D721Med (cell line): Measurements from ENCODE around the gene PTPN5.

Experiments
- DNase-seq: peaks from one replicate; pipeline ENCODE4 v3.0.0; 2011; ENCODE audit warnings: low spot score; ENCODE audit not compliant: insufficient read length
- FAIRE-seq: peaks from 2 replicates; lab custom pipeline; 2011; peaks lifted over from hg19 to GRCh38; lab: Jason Lieb, UNC
- TF ChIP-seq, protein P1 (sequence below): IDR thresholded peaks from 2 replicates; pipeline ENCODE4 v1.5.1; 2012; ENCODE audit warnings: mild to moderate bottlenecking, control low read depth; ENCODE audit not compliant: insufficient read depth; ENCODE audit errors: missing control alignments

The PTPN5 gene

GRCh38 chr11:18766015-18766414, 25.6 kb downstream of the PTPN5 start:
- DNase-seq: no peak
- FAIRE-seq: no peak
- TF ChIP-seq, protein P1, sequence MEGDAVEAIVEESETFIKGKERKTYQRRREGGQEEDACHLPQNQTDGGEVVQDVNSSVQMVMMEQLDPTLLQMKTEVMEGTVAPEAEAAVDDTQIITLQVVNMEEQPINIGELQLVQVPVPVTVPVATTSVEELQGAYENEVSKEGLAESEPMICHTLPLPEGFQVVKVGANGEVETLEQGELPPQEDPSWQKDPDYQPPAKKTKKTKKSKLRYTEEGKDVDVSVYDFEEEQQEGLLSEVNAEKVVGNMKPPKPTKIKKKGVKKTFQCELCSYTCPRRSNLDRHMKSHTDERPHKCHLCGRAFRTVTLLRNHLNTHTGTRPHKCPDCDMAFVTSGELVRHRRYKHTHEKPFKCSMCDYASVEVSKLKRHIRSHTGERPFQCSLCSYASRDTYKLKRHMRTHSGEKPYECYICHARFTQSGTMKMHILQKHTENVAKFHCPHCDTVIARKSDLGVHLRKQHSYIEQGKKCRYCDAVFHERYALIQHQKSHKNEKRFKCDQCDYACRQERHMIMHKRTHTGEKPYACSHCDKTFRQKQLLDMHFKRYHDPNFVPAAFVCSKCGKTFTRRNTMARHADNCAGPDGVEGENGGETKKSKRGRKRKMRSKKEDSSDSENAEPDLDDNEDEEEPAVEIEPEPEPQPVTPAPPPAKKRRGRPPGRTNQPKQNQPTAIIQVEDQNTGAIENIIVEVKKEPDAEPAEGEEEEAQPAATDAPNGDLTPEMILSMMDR: no peak

- TF ChIP-seq, protein P1: no peak
- DNase-seq (no peak), FAIRE-seq (no peak)
Measured at GRCh38 chr11:18765554-18765953, 26.0 kb downstream of the PTPN5 start.

DNA sequence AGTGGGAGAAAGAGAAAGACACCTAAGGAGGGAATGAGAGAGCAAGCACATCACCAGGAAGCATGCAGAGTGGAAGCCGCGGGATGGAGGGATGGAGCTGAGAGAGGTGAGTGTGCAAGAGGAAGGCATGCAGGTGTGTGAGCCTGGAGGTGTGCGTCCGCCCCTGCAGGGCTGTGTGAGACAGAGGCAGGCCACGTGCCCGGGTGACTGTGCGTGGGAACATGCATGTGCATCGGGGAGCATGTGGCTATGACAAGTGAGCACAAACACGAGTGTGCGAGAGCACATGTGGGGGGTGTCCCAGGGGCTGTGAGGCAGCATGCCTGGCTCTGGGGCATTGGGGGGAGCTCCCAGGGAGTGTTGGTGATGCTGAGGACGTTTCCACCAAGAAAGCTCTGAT, 29.9 kb downstream of the PTPN5 start:
- TF ChIP-seq, protein P1: no peak
- no peak for FAIRE-seq

GRCh38 chr11:18761144-18761543, 30.5 kb downstream of the PTPN5 start:
- no peak for DNase-seq
- TF ChIP-seq, protein P1: no peak
- no peak for FAIRE-seq

More for the DNA sequence above, 29.9 kb downstream of the PTPN5 start:
- DNase-seq: no peak

DNA sequence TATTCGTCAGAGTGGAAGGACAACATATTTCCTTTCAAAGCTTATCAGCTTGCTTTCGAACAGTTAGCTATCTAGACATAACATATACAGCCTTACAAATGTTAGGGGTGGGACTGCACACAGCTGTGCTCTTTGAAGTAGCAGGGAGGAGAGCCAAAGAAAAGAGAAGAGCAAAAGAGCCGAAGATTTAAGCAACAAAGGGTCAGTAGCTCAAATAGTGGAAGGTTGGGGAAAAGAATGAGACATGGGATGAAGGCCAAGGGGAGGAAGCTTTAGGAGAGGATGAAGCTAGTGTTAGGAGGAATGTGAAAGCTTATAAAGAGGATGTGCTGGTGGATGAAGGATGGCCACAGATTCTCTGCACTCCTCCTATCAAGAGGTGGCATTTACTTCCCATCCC, 33.8 kb downstream of the PTPN5 start:
- no peak for FAIRE-seq
- TF ChIP-seq, protein P1: no peak

DNA sequence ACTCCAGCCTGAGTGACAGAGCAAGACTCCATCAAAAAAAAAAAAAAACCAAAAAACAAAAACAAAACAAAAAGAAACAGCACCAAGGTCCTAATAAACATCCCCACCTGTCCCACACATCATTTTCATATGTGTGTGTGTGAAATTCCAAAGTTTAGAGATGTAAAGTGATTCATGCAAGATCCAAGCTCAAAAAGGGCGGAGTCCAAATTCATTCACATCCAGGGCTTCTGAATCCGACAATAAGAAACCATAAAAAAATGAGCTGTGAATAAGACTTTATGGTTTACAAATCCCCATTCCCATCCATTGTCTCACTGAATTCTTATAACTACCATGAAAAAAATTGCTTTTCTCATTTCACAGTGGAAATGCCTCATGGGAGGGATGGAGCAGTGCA, 34.7 kb downstream of the PTPN5 start:
- DNase-seq (no peak), FAIRE-seq (no peak)

More for the DNA sequence above, 33.8 kb downstream of the PTPN5 start:
- DNase-seq: no peak

GRCh38 chr11:18754308-18754707, 37.3 kb downstream of the PTPN5 start:
- TF ChIP-seq, protein P1: no peak
- FAIRE-seq: no peak
- DNase-seq: no peak

More for the DNA sequence above, 34.7 kb downstream of the PTPN5 start:
- TF ChIP-seq, protein P1: no peak
